ENCODE measurements around the gene AHDC1.

The AHDC1 gene

DNA sequence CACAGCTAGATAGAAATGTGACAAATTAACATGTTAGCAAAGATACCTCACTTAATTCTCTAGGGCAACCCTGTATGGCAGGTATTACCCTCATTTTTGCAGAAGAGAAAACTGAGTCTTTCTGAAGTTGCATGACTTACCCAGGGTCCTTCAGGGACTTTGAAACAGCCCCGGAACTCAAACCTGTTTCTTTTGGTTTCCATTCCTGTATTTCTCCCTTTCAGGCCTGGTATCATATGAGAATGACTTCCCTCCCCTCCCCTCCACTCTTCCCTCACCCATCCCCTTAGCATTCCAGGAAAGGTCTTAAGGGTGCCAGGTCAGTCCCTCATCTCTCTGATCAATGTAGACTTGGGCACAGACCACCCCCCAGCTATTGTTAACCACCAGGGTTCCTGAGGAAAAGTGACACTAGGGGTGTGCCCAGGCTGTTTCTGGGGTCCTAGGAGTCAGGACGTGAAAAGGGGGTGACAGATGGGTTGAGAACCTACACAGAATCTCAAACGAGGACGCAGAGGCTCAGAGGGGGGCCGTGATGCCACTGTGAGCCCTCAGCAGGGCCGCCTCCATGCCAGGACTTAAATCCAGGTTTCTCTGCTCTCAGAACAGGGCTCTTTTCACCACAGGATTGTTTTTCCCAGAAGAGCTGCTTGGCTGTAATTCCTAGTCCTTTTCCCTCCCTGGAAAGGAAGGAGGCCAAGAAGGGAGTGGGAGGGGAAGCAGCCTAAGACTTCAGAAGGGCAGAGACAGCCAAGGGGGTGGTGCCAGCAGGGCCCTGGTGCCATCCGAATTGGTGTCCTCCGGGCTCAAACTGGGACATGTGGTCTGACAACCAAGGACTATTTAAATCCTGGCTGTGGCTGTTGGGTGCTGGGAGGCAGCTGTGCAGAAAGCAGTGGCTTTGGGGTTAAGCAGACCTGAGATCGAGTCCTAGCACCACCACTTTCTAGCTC, 111.9 kb downstream of the AHDC1 start:
- H3K27me3 ChIP-seq (ENCODE audit: insufficient read depth, low read length, poor library complexity), result no peaks in the 10 kb centered on the region
- H3K36me3 ChIP-seq (ENCODE audit: insufficient read depth, low read length), result peaks cover 3% of the 10 kb centered on the region; the same call in 1 of the 2 replicates
- ATAC-seq (ENCODE audit: insufficient read depth, low read depth) (no peak), DNase-seq (no peak)
- H2AFZ ChIP-seq (ENCODE audit: low read depth, low read length), result peak overlapping the region; percentile 64
- peaks cover 22% of the 10 kb centered on the region for H3K4me1 ChIP-seq (ENCODE audit: insufficient read depth, low read length)
- no peak overlapping the region for H3K4me2 ChIP-seq (ENCODE audit: insufficient read depth, low read length)
- H3K9me3 ChIP-seq (ENCODE audit: insufficient read depth, low read length, severe bottlenecking), result no peaks in the 10 kb centered on the region
- no peak overlapping the region for H3K9ac ChIP-seq (ENCODE audit: low read depth, low read length)
- H4K20me1 ChIP-seq (ENCODE audit: insufficient read depth, low read length), result peaks cover 8% of the 10 kb centered on the region; the same call in 1 of the 2 replicates
- TF ChIP-seq EZH2 (IDR thresholded peaks at IDR 0.05; ENCODE audit: borderline replicate concordance, low read depth, low read length, severe bottlenecking), result no peak
- TF ChIP-seq, protein P1, sequence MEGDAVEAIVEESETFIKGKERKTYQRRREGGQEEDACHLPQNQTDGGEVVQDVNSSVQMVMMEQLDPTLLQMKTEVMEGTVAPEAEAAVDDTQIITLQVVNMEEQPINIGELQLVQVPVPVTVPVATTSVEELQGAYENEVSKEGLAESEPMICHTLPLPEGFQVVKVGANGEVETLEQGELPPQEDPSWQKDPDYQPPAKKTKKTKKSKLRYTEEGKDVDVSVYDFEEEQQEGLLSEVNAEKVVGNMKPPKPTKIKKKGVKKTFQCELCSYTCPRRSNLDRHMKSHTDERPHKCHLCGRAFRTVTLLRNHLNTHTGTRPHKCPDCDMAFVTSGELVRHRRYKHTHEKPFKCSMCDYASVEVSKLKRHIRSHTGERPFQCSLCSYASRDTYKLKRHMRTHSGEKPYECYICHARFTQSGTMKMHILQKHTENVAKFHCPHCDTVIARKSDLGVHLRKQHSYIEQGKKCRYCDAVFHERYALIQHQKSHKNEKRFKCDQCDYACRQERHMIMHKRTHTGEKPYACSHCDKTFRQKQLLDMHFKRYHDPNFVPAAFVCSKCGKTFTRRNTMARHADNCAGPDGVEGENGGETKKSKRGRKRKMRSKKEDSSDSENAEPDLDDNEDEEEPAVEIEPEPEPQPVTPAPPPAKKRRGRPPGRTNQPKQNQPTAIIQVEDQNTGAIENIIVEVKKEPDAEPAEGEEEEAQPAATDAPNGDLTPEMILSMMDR (IDR thresholded peaks at IDR 0.05; ENCODE audit: borderline replicate concordance, extremely low read depth, low read length, poor library complexity, severe bottlenecking), result no peak
- no peak overlapping the region for H3K4me3 ChIP-seq (ENCODE audit: low read depth in 1 of 2, low read length in 2 of 2)
- H3K79me2 ChIP-seq (ENCODE audit: insufficient read depth, low read length), result peaks cover 28% of the 10 kb centered on the region
- H3K27ac ChIP-seq (ENCODE audit: low read length), result no peak overlapping the region

DNA sequence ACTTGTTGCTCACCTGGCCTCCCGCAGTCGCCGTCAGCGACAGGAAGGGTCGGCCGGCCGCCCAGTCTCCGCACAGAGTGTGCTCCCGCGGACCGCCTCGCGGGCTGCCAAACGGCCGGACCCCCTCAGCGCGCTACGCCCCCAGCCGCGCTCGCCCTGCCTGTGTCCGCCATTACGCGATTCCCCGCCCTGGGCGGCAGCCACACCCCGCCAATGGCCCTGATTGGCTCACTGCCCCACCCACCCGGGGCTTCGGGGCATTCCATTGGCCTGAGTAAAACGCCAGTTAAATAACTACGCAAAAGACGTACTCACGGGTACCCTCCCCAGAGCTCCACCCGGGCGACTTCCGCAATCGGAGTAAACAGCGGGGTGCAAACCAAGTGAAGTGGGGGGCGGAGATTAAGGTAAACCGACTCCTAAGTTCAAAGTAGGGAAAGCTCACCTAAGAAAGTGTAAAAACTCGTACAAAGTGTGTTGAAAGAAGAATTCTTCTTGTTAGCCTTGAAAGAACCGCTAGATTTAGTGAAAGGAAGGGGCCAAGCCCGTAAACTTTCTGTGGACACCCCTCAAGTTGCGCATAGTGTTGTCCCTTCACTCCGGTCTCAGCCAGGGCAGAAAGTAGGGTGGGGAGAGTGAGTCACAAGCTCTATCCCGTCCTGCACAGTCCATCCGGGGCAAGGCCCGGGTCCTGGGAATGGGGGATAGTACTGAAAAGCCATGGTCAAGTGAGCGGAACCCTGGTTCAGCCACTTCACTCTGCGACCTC, 113.8 kb downstream of the AHDC1 start, which contains the start of gene WASF2:
Gene WASF2 (minus strand): TSS at position 195 of the 769 bp plus-strand sequence. CDS start 61,277 bp downstream, outside the sequence.
- DNase-seq, result peak; percentile 98
- Histone ChIP-seq H4K20me1 (ENCODE audit: insufficient read depth, low read length) (peaks cover 8% of the 10 kb centered on the region; the same call in 1 of the 2 replicates), H3K27me3 (ENCODE audit: insufficient read depth, low read length, poor library complexity) (no peaks in the 10 kb centered on the region), H3K27ac (ENCODE audit: low read length) (peak within 1 kb of the TSS; percentile 97), H3K9ac (ENCODE audit: low read depth, low read length) (peak within 1 kb of the TSS; percentile 91), H2AFZ (ENCODE audit: low read depth, low read length) (peak within 1 kb of the TSS; percentile 94), H3K36me3 (ENCODE audit: insufficient read depth, low read length) (peaks cover 3% of the 10 kb centered on the region; the same call in 1 of the 2 replicates), H3K4me1 (ENCODE audit: insufficient read depth, low read length) (peaks cover 22% of the 10 kb centered on the region), H3K4me3 (ENCODE audit: low read depth in 1 of 2, low read length in 2 of 2) (peak within 1 kb of the TSS; percentile 68 to 95), H3K79me2 (ENCODE audit: insufficient read depth, low read length) (peaks cover 44% of the 10 kb centered on the region), H3K4me2 (ENCODE audit: insufficient read depth, low read length) (peak within 1 kb of the TSS; percentile 96), H3K9me3 (ENCODE audit: insufficient read depth, low read length, severe bottlenecking) (no peaks in the 10 kb centered on the region)
- TF ChIP-seq, protein P1 (IDR thresholded peaks at IDR 0.05; ENCODE audit: borderline replicate concordance, extremely low read depth, low read length, poor library complexity, severe bottlenecking), result no peak
- TF ChIP-seq EZH2 (IDR thresholded peaks at IDR 0.05; ENCODE audit: borderline replicate concordance, low read depth, low read length, severe bottlenecking), result no peak
- ATAC-seq (ENCODE audit: insufficient read depth, low read depth), result peak; percentile 94

DNA sequence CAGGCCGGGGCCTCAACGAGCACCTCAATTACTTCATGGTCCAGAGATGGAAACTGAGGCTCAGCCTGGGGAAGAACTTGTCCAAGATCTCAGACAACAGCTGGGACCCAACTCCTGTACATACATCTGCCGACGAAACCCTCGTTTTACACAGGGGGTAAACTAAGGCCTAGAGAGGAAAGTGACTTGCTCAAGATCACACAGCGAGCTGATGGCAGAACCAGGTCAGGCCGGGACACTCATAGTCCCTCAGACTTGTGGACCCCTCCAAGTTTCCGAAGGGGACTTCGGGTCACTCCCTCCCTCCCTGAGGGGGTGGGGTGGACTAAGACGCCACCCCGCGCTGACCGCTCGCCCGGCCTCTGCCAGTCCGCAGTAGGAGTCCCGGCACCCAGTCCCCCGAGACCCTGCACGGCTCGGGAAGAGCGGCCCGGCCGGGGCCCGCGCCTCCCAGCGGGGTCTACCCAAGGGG, 114.4 kb downstream of the AHDC1 start:
- H2AFZ ChIP-seq (ENCODE audit: low read depth, low read length), result peak overlapping the region; percentile 83
- ATAC-seq (ENCODE audit: insufficient read depth, low read depth) (peak; percentile 51), DNase-seq (peak; percentile 46)
- H4K20me1 ChIP-seq (ENCODE audit: insufficient read depth, low read length), result peaks cover 8% of the 10 kb centered on the region; the same call in 1 of the 2 replicates
- H3K9ac ChIP-seq (ENCODE audit: low read depth, low read length), result peak overlapping the region; percentile 91
- H3K79me2 ChIP-seq (ENCODE audit: insufficient read depth, low read length), result peaks cover 50% of the 10 kb centered on the region
- peak overlapping the region; percentile 96 for H3K4me2 ChIP-seq (ENCODE audit: insufficient read depth, low read length)
- TF ChIP-seq, protein P1 (IDR thresholded peaks at IDR 0.05; ENCODE audit: borderline replicate concordance, extremely low read depth, low read length, poor library complexity, severe bottlenecking), result no peak
- TF ChIP-seq EZH2 (IDR thresholded peaks at IDR 0.05; ENCODE audit: borderline replicate concordance, low read depth, low read length, severe bottlenecking), result no peak
- H3K4me1 ChIP-seq (ENCODE audit: insufficient read depth, low read length), result peaks cover 22% of the 10 kb centered on the region
- H3K36me3 ChIP-seq (ENCODE audit: insufficient read depth, low read length), result peaks cover 3% of the 10 kb centered on the region; the same call in 1 of the 2 replicates
- H3K9me3 ChIP-seq (ENCODE audit: insufficient read depth, low read length, severe bottlenecking), result no peaks in the 10 kb centered on the region
- H3K4me3 ChIP-seq (ENCODE audit: low read depth in 1 of 2, low read length in 2 of 2), result peak overlapping the region; percentile 68 to 95
- H3K27me3 ChIP-seq (ENCODE audit: insufficient read depth, low read length, poor library complexity), result no peaks in the 10 kb centered on the region
- H3K27ac ChIP-seq (ENCODE audit: low read length), result peak overlapping the region; percentile 79
